Endodermal cell (in vitro differentiated cells): ENCODE measurements around the gene CMIP. TPM values are rescaled to one million over a fixed set of nuclear protein-coding genes. Genes with fewer than 3 reads are reported as not detected.

Experiments
- DNase-seq: peaks from one replicate; pipeline ENCODE4 v3.0.0-alpha.2; 2017
- H3K27ac ChIP-seq: 2 replicates; pipeline ENCODE4 v1.5.1; 2013; ENCODE audit warnings: mild to moderate bottlenecking, low read depth, low read length, moderate library complexity
- H3K27me3 ChIP-seq: 2 replicates; pipeline ENCODE4 v1.6.1; 2013; ENCODE audit warnings: mild to moderate bottlenecking, low read length, moderate library complexity; ENCODE audit not compliant: insufficient read depth, control insufficient read depth, poor library complexity, severe bottlenecking
- H3K36me3 ChIP-seq: 2 replicates; pipeline ENCODE4 v1.7.0; 2013; ENCODE audit warnings: mild to moderate bottlenecking, low read length, moderate library complexity; ENCODE audit not compliant: control insufficient read depth, insufficient read depth
- H3K4me1 ChIP-seq: one replicate; pipeline ENCODE4 v1.7.0; 2013; ENCODE audit warnings: low read length; ENCODE audit not compliant: control insufficient read depth, insufficient read depth
- H3K4me3 ChIP-seq: 2 replicates; pipeline ENCODE4 v1.5.1; 2013; ENCODE audit warnings: mild to moderate bottlenecking, low read length, moderate library complexity
- H3K9ac ChIP-seq: 2 replicates; pipeline ENCODE4 v1.6.1; 2013; ENCODE audit warnings: mild to moderate bottlenecking, low read length, moderate library complexity; ENCODE audit not compliant: poor library complexity, severe bottlenecking; ENCODE audit errors: extremely low read depth
- H3K9me3 ChIP-seq: 2 replicates; pipeline ENCODE4 v1.6.1; 2013; ENCODE audit warnings: mild to moderate bottlenecking, low read length, moderate library complexity; ENCODE audit not compliant: control insufficient read depth
- H3K27ac Mint-ChIP-seq: 2 replicates; pipeline ENCODE4 v1.8.0; 2020; ENCODE audit warnings: mixed read lengths
- H3K27me3 Mint-ChIP-seq: 2 replicates; pipeline ENCODE4 v1.8.0; 2021; ENCODE audit warnings: mild to moderate bottlenecking, mixed read lengths; ENCODE audit not compliant: insufficient read depth
- H3K36me3 Mint-ChIP-seq: 2 replicates; pipeline ENCODE4 v1.8.0; 2020; ENCODE audit warnings: low read depth, mixed read lengths
- H3K4me1 Mint-ChIP-seq: 2 replicates; pipeline ENCODE4 v1.8.0; 2020; ENCODE audit warnings: mixed read lengths
- H3K4me3 Mint-ChIP-seq: 2 replicates; pipeline ENCODE4 v1.8.0; 2020; ENCODE audit warnings: mild to moderate bottlenecking, moderate library complexity, mixed read lengths
- H3K9me3 Mint-ChIP-seq: 2 replicates; pipeline ENCODE4 v1.8.0; 2020; ENCODE audit warnings: mild to moderate bottlenecking, mixed read lengths
- WGBS, 2 experiments: methylation state at CpG; one replicate each; pipeline versions ENCODE4 v1.1.5 to v1.1.7; 2013; ENCODE audit warnings: missing lambda C conversion rate in 2 of 2, mixed read lengths in 1 of 2; ENCODE audit not compliant: insufficient coverage in 1 of 2, insufficient read length in 1 of 2; 5-methylcytosine and 5-hydroxymethylcytosine counted together
- total RNA-seq, 2 donors: library from RNA; stranded (reverse); fragmentation: NEBNext Ultra II Directional in 1 of 2; extraction: Animal tissue kit (Norgen Biotek cat#: 25700) in 1 of 2; gene quantifications; 2 replicates in 1 of 2; 3 replicates in 1 of 2; pipeline ENCODE4 v1.2.1, GENCODE V29; 2021
- TF ChIP-seq, protein P1 (sequence below): fragments of 200-600 bp; sonication (generic); conservative IDR thresholded peaks from 2 replicates; pipeline ENCODE4 v1.5.0; 2021; ENCODE audit warnings: antibody characterized with exemption, mild to moderate bottlenecking

CMIP gene
- total RNA-seq, 2 donors from 2014 or later: 64.0 to 64.7 TPM

DNA sequence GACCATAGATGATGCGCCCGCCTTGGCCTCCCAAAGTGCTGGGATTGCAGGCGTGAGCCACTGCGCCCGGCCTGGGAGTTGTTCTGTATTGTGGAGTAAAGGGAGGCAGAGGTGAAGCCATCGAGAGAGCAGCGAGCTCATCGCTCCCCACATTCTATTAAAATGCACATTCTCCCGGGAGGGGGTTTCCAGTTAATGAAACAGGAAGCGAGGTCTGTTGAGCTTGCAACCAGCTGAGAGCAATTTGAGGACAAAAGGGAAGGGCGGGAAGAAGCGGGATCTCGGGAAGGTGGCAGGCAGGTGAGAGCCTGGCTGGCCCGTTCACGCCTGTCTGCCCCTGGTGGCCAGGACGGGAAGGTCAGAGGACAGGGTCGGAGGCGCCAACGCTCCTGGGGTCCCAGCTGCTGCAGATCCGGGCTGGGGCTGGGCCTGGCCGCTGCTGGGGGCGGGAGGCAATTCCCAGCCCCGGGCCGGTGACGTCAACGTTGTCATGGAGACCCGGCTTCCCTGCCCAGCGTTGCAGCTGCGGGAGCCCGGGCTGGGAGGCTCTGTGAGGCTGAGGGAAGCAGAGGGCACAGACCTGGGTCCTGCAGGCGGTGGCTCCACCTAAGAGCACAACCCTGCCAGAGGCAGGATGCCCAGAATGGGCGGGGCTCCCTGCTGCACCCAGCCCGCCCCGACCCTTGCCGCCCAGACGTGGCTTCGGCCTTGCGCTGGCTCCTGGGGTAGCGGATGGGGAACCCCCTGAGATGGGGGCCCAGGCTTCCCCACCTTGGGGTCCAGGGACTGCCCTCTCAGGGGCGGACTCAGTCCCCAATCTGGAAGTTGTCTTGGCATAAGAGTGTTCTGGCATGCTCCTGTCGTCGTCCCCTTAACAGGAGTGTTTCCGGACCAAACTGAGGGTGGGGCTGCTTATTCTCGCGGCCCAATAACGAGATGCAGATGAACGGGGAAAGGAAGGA, 285.8 kb downstream of the CMIP start:
- H3K36me3 Mint-ChIP-seq: no peaks in the 10 kb centered on the region
- H3K27me3 Mint-ChIP-seq: peaks cover 3% of the 10 kb centered on the region
- peak overlapping the region; percentile 51 for H3K4me3 Mint-ChIP-seq
- Histone ChIP-seq H3K36me3 (no peaks in the 10 kb centered on the region), H3K9me3 (no peaks in the 10 kb centered on the region), H3K27me3 (no peaks in the 10 kb centered on the region), H3K4me1 (peaks cover 3% of the 10 kb centered on the region), H3K4me3 (peak overlapping the region; percentile 35), H3K27ac (peak overlapping the region; percentile 55), H3K9ac (no peak overlapping the region)
- WGBS, 2 experiments: 20 to 27% methylated on average over 23 to 45 of the region's 47 CpGs
- TF ChIP-seq, protein P1, sequence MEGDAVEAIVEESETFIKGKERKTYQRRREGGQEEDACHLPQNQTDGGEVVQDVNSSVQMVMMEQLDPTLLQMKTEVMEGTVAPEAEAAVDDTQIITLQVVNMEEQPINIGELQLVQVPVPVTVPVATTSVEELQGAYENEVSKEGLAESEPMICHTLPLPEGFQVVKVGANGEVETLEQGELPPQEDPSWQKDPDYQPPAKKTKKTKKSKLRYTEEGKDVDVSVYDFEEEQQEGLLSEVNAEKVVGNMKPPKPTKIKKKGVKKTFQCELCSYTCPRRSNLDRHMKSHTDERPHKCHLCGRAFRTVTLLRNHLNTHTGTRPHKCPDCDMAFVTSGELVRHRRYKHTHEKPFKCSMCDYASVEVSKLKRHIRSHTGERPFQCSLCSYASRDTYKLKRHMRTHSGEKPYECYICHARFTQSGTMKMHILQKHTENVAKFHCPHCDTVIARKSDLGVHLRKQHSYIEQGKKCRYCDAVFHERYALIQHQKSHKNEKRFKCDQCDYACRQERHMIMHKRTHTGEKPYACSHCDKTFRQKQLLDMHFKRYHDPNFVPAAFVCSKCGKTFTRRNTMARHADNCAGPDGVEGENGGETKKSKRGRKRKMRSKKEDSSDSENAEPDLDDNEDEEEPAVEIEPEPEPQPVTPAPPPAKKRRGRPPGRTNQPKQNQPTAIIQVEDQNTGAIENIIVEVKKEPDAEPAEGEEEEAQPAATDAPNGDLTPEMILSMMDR: peak; percentile 93
- DNase-seq: peak; percentile 100
- H3K4me1 Mint-ChIP-seq: peaks cover 6% of the 10 kb centered on the region
- peak overlapping the region; percentile 85 for H3K27ac Mint-ChIP-seq
- no peaks in the 10 kb centered on the region for H3K9me3 Mint-ChIP-seq

DNA sequence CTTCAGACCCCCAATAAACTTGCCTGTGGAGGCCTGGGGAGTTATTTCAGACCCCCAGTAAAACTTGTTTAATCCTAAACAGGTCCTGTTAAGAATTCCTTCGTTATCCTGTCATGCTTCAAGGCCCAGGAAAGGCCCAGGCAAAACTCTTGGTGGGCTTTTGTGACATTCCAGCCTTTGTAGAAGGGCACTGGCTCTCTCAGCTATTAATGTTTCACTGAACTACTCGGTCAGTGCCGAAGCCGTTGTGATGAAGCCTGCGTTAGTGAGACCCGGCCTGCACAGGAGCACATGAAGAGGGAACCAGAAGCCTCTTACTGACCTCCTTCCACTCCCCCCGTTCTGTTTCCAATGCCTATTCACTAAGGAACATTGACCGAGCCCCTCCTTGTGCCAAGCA, 287.0 kb downstream of the CMIP start:
- peaks cover 3% of the 10 kb centered on the region for H3K27me3 Mint-ChIP-seq
- H3K4me3 ChIP-seq: no peak overlapping the region
- WGBS, 2 experiments: 78 to 91% methylated on average over 5 to 8 of the region's 8 CpGs
- no peak overlapping the region for H3K27ac ChIP-seq
- H3K9me3 ChIP-seq: no peaks in the 10 kb centered on the region
- H3K4me3 Mint-ChIP-seq: no peak overlapping the region
- no peaks in the 10 kb centered on the region for H3K9me3 Mint-ChIP-seq
- H3K4me1 Mint-ChIP-seq: peaks cover 6% of the 10 kb centered on the region
- H3K27ac Mint-ChIP-seq: no peak overlapping the region
- H3K36me3 Mint-ChIP-seq: no peaks in the 10 kb centered on the region
- no peaks in the 10 kb centered on the region for H3K36me3 ChIP-seq
- H3K27me3 ChIP-seq: no peaks in the 10 kb centered on the region
- no peak overlapping the region for H3K9ac ChIP-seq
- TF ChIP-seq, protein P1: no peak
- DNase-seq: no peak
- peaks cover 3% of the 10 kb centered on the region for H3K4me1 ChIP-seq

DNA sequence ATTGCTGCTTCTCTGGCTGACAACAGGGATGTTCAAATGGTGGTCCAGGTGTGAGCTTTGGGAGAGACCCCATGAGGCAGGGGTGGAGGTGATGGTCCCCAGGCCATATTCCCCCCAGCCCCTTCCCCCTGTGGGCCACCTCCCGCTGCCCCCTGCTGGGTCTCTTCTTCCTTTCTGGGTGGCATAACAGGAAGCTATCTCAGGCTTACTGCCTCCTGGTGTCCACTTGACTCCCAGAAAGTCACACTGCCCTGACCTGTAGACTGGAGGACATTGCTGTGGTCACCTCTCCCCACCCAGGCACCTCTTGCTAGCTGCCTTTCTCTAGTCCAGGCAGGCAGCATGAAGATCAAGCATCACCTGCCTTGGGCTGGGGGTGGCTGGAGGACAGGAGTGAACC, 288.1 kb downstream of the CMIP start:
- H3K9me3 Mint-ChIP-seq: no peaks in the 10 kb centered on the region
- H3K4me3 Mint-ChIP-seq: no peak overlapping the region
- Histone ChIP-seq H3K27ac (no peak overlapping the region), H3K36me3 (no peaks in the 10 kb centered on the region), H3K4me3 (no peak overlapping the region), H3K4me1 (peaks cover 3% of the 10 kb centered on the region), H3K9ac (no peak overlapping the region), H3K9me3 (no peaks in the 10 kb centered on the region), H3K27me3 (no peaks in the 10 kb centered on the region)
- H3K4me1 Mint-ChIP-seq: peaks cover 7% of the 10 kb centered on the region
- no peak overlapping the region for H3K27ac Mint-ChIP-seq
- H3K27me3 Mint-ChIP-seq: peaks cover 3% of the 10 kb centered on the region
- H3K36me3 Mint-ChIP-seq: no peaks in the 10 kb centered on the region
- TF ChIP-seq, protein P1: no peak
- DNase-seq: no peak
- WGBS, 2 experiments: 82% methylated on average over 1 of the region's 1 CpG; no CpG with 5 or more reads in 1 of the 2 experiments
